PFSK-1 (cell line): ENCODE data around the gene MEGF6.

Experiments
- FOXP2 ChIP-seq: optimal IDR thresholded peaks from 2 replicates; pipeline ENCODE3; 2011; ENCODE audit warnings: borderline replicate concordance, control low read depth, inconsistent platforms; ENCODE audit not compliant: insufficient read depth; ENCODE audit errors: extremely low read length, extremely low read depth
- POLR2AphosphoS5 ChIP-seq: IDR thresholded peaks from 2 replicates; pipeline ENCODE4 v1.6.1; 2012; ENCODE audit warnings: low read depth, mild to moderate bottlenecking, control low read depth, low read length, moderate library complexity
- REST ChIP-seq, 2 experiments: IDR thresholded peaks; 2 replicates each; pipeline versions ENCODE4 v1.6.1 to v1.8.0; 2011 to 2012; ENCODE audit warnings: low read depth in 2 of 2, low read length in 2 of 2, control low read depth in 1 of 2, inconsistent platforms in 1 of 2, mild to moderate bottlenecking in 1 of 2, moderate library complexity in 1 of 2; ENCODE audit not compliant: insufficient read depth in 1 of 2
- SIN3A ChIP-seq: IDR thresholded peaks from 2 replicates; pipeline ENCODE4 v1.6.1; 2012; ENCODE audit warnings: mild to moderate bottlenecking, low read length, moderate library complexity, borderline replicate concordance; ENCODE audit not compliant: insufficient read depth
- TAF1 ChIP-seq: IDR thresholded peaks from 2 replicates; pipeline ENCODE4 v1.6.1; 2012; ENCODE audit warnings: low read length, control low read depth, borderline replicate concordance; ENCODE audit not compliant: insufficient read depth

Gene MEGF6

GRCh38 chr1:3642919-3643675, 31.8 kb upstream of the MEGF6 start:
- no peak for TF ChIP-seq REST (IDR thresholded peaks at IDR 0.05; ENCODE audit: insufficient read depth in 1 of 2, low read depth in 2 of 2, low read length in 2 of 2)
- TF ChIP-seq FOXP2 = no peak
- TF ChIP-seq TAF1 = no peak
- no peak for TF ChIP-seq SIN3A
- no peak for TF ChIP-seq POLR2AphosphoS5

- TF ChIP-seq TAF1 (no peak), SIN3A (no peak), FOXP2 (no peak), REST (IDR thresholded peaks at IDR 0.05; ENCODE audit: insufficient read depth in 1 of 2, low read depth in 2 of 2, low read length in 2 of 2) (no peak), POLR2AphosphoS5 (no peak)
These were observed 30.5 kb upstream of the MEGF6 start for GRCh38 chr1:3641816-3642215.

- TF ChIP-seq TAF1 (no peak), POLR2AphosphoS5 (no peak), SIN3A (no peak), REST (IDR thresholded peaks at IDR 0.05; ENCODE audit: insufficient read depth in 1 of 2, low read depth in 2 of 2, low read length in 2 of 2) (no peak), FOXP2 (no peak)
These were observed 29.9 kb upstream of the MEGF6 start for GRCh38 chr1:3641046-3641760.

GRCh38 chr1:3640121-3640837, 29.0 kb upstream of the MEGF6 start:
- TF ChIP-seq REST (IDR thresholded peaks at IDR 0.05; ENCODE audit: insufficient read depth in 1 of 2, low read depth in 2 of 2, low read length in 2 of 2) = no peak
- TF ChIP-seq POLR2AphosphoS5 = no peak
- TF ChIP-seq TAF1 = no peak
- no peak for TF ChIP-seq SIN3A
- no peak for TF ChIP-seq FOXP2
